ENCODE results near the gene GNMT.

Gene GNMT

DNA sequence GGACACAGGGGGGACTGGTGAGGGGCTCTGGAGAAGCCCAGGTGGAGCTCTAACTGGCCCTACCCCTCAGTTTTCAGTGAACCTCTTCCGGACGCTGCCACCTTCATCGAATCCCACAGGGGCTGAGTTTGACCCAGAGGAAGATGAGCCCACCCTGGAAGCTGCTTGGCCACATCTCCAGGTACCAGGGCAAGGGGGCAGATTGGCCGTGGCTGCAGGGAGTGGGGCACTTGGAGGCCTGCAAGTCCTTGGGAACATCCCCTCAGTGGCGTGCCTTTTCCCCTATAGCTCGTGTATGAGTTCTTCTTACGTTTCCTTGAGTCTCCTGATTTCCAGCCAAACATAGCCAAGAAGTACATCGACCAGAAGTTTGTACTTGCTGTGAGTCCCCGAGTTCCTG lies 46.6 kb downstream of the GNMT start:
- Histone ChIP-seq H3K27me3 (ENCODE audit: insufficient read depth, low read length) (no peaks in the 10 kb centered on the region), H3K79me1 (ENCODE audit: low read length) (no peaks in the 10 kb centered on the region), H3K14ac (ENCODE audit: low read length) (no peak overlapping the region), H3K18ac (ENCODE audit: low read length) (no peak overlapping the region), H3K4ac (ENCODE audit: low read depth, low read length) (no peak overlapping the region), H2BK5ac (ENCODE audit: low read depth, low read length, poor library complexity) (no peak overlapping the region), H2BK12ac (ENCODE audit: low read length) (no peak overlapping the region), H3K23ac (ENCODE audit: low read length) (no peak overlapping the region), H3K9me3 (ENCODE audit: insufficient read depth, low read depth, low read length) (no peaks in the 10 kb centered on the region), H4K8ac (ENCODE audit: low read depth, low read length) (no peak overlapping the region), H3K4me3 (ENCODE audit: low read depth, low read length) (no peak overlapping the region), H2AFZ (ENCODE audit: insufficient read depth, low read length, poor library complexity) (no peak overlapping the region), H4K91ac (ENCODE audit: low read depth, low read length) (no peak overlapping the region), H3K9ac (ENCODE audit: low read length) (no peak overlapping the region), H2AK5ac (ENCODE audit: low read length) (no peak overlapping the region), H3K4me2 (ENCODE audit: low read length) (no peak overlapping the region), H3K4me1 (ENCODE audit: control insufficient read depth in 1 of 2, insufficient read depth in 2 of 2, low read length in 2 of 2) (no peaks in the 10 kb centered on the region), H3K79me2 (ENCODE audit: control insufficient read depth, insufficient read depth, low read length, poor library complexity) (no peaks in the 10 kb centered on the region), H4K12ac (ENCODE audit: low read depth, low read length) (no peak overlapping the region), H3K36me3 (ENCODE audit: control insufficient read depth in 1 of 2, insufficient read depth in 2 of 2, low read length in 2 of 2) (peaks cover 58 to 64% of the 10 kb centered on the region in 2 experiments), H2BK120ac (ENCODE audit: insufficient read depth, low read length, poor library complexity) (no peak overlapping the region), H3K27ac (ENCODE audit: low read depth, low read length) (no peak overlapping the region)
- WGBS (ENCODE audit: extremely low coverage, insufficient coverage, insufficient read length), result no CpG with 5 or more reads among the region's 9 CpGs
- no peak for DNase-seq

DNA sequence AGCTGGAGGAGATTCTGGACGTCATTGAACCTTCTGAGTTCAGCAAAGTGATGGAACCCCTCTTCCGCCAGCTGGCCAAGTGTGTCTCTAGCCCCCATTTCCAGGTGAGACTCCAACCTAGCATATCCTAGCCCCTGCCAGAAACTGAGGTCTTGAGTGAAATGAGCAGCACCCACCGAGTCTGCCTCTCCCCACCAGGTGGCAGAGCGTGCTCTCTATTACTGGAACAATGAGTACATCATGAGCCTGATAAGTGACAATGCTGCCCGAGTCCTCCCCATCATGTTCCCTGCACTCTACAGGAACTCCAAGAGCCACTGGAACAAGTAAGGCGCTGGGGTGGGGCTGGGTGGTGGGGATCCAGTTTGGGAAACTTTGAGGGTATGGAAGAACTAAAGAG lies 48.6 kb downstream of the GNMT start:
- Histone ChIP-seq H3K9me3 (ENCODE audit: insufficient read depth, low read depth, low read length) (no peaks in the 10 kb centered on the region), H3K9ac (ENCODE audit: low read length) (no peak overlapping the region), H3K79me2 (ENCODE audit: control insufficient read depth, insufficient read depth, low read length, poor library complexity) (peaks cover 4% of the 10 kb centered on the region), H3K36me3 (ENCODE audit: control insufficient read depth in 1 of 2, insufficient read depth in 2 of 2, low read length in 2 of 2) (peaks cover 59 to 62% of the 10 kb centered on the region in 2 experiments), H3K23ac (ENCODE audit: low read length) (no peak overlapping the region), H4K12ac (ENCODE audit: low read depth, low read length) (no peak overlapping the region), H3K4me2 (ENCODE audit: low read length) (no peak overlapping the region), H2BK5ac (ENCODE audit: low read depth, low read length, poor library complexity) (no peak overlapping the region), H3K4me1 (ENCODE audit: control insufficient read depth in 1 of 2, insufficient read depth in 2 of 2, low read length in 2 of 2) (peaks cover 6 to 8% of the 10 kb centered on the region in 2 experiments), H3K14ac (ENCODE audit: low read length) (no peak overlapping the region), H2BK12ac (ENCODE audit: low read length) (no peak overlapping the region), H4K91ac (ENCODE audit: low read depth, low read length) (no peak overlapping the region), H3K79me1 (ENCODE audit: low read length) (peaks cover under 1% of the 10 kb centered on the region), H4K8ac (ENCODE audit: low read depth, low read length) (no peak overlapping the region), H2AK5ac (ENCODE audit: low read length) (no peak overlapping the region), H2BK120ac (ENCODE audit: insufficient read depth, low read length, poor library complexity) (no peak overlapping the region), H3K4ac (ENCODE audit: low read depth, low read length) (no peak overlapping the region), H3K4me3 (ENCODE audit: low read depth, low read length) (no peak overlapping the region), H2AFZ (ENCODE audit: insufficient read depth, low read length, poor library complexity) (no peak overlapping the region), H3K27me3 (ENCODE audit: insufficient read depth, low read length) (no peaks in the 10 kb centered on the region), H3K27ac (ENCODE audit: low read depth, low read length) (no peak overlapping the region), H3K18ac (ENCODE audit: low read length) (no peak overlapping the region)
- DNase-seq, result peak; percentile 46 to 53
- no CpG with 5 or more reads among the region's 6 CpGs for WGBS (ENCODE audit: extremely low coverage, insufficient coverage, insufficient read length)

DNA sequence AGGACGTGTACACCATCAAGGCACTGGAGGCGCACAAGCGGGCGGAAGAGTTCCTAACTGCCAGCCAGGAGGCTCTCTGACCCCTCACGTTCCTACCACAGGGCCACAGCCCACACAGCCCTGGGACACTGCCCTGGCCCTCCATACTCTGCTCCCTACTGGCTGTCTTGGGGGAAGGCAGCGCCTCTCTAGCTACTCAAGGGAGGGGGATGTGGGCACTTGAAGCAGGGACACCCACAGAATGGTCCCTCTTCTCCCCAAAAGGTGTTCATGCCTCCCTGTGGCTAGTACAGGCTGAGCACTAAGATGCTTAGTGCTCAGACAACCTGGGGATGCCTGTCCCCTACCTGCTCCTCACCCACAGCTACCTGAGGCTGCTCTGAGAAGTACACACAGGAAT lies 50.7 kb downstream of the GNMT start:
- no peak overlapping the region for H4K8ac ChIP-seq (ENCODE audit: low read depth, low read length)

DNA sequence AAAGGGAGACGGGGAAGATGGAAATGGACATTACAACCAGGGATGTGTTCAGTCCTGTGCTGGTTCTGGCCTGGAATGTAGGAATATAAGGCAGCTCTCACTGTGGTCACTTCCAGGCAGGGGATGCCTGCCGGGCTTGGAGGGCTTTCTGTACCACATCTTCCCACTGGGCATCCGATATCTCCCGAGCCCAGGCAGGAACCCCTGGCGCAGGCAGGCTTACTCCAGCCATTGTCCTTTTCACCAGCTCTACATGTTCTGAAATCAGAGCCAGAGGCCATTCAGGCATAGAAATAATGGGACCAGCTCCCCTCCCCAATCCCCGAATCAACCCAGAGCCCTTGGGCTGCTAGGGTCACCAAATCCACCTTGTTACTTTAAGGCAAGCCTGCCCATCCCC lies 51.8 kb downstream of the GNMT start:
- Histone ChIP-seq H2BK5ac (ENCODE audit: low read depth, low read length, poor library complexity) (no peak overlapping the region), H3K36me3 (ENCODE audit: control insufficient read depth in 1 of 2, insufficient read depth in 2 of 2, low read length in 2 of 2) (peaks cover 53 to 54% of the 10 kb centered on the region in 2 experiments), H3K4me3 (ENCODE audit: low read depth, low read length) (no peak overlapping the region), H4K12ac (ENCODE audit: low read depth, low read length) (no peak overlapping the region), H4K8ac (ENCODE audit: low read depth, low read length) (no peak overlapping the region), H3K18ac (ENCODE audit: low read length) (no peak overlapping the region), H3K79me1 (ENCODE audit: low read length) (peaks cover 5% of the 10 kb centered on the region), H3K4me2 (ENCODE audit: low read length) (no peak overlapping the region), H2AK5ac (ENCODE audit: low read length) (no peak overlapping the region), H3K14ac (ENCODE audit: low read length) (no peak overlapping the region), H3K27me3 (ENCODE audit: insufficient read depth, low read length) (no peaks in the 10 kb centered on the region), H3K4ac (ENCODE audit: low read depth, low read length) (peak overlapping the region; percentile 39), H3K27ac (ENCODE audit: low read depth, low read length) (no peak overlapping the region), H3K4me1 (ENCODE audit: control insufficient read depth in 1 of 2, insufficient read depth in 2 of 2, low read length in 2 of 2) (peaks cover 6 to 11% of the 10 kb centered on the region in 2 experiments), H3K9ac (ENCODE audit: low read length) (no peak overlapping the region), H3K9me3 (ENCODE audit: insufficient read depth, low read depth, low read length) (no peaks in the 10 kb centered on the region), H3K23ac (ENCODE audit: low read length) (no peak overlapping the region), H3K79me2 (ENCODE audit: control insufficient read depth, insufficient read depth, low read length, poor library complexity) (peaks cover 6% of the 10 kb centered on the region), H2BK120ac (ENCODE audit: insufficient read depth, low read length, poor library complexity) (no peak overlapping the region), H2BK12ac (ENCODE audit: low read length) (no peak overlapping the region), H2AFZ (ENCODE audit: insufficient read depth, low read length, poor library complexity) (no peak overlapping the region), H4K91ac (ENCODE audit: low read depth, low read length) (no peak overlapping the region)
- no peak for DNase-seq
- WGBS (ENCODE audit: extremely low coverage, insufficient coverage, insufficient read length), result no CpG with 5 or more reads among the region's 6 CpGs

More for the DNA sequence above, 50.7 kb downstream of the GNMT start:
- H3K18ac ChIP-seq (ENCODE audit: low read length), result no peak overlapping the region
- DNase-seq, result no peak
- no CpG with 5 or more reads among the region's 6 CpGs for WGBS (ENCODE audit: extremely low coverage, insufficient coverage, insufficient read length)
- H3K79me1 ChIP-seq (ENCODE audit: low read length), result peaks cover 5% of the 10 kb centered on the region
- no peak overlapping the region for H2BK12ac ChIP-seq (ENCODE audit: low read length)
- no peak overlapping the region for H4K91ac ChIP-seq (ENCODE audit: low read depth, low read length)
- H3K9me3 ChIP-seq (ENCODE audit: insufficient read depth, low read depth, low read length), result no peaks in the 10 kb centered on the region
- H2AK5ac ChIP-seq (ENCODE audit: low read length), result no peak overlapping the region
- H3K14ac ChIP-seq (ENCODE audit: low read length), result no peak overlapping the region
- H3K4me3 ChIP-seq (ENCODE audit: low read depth, low read length), result no peak overlapping the region
- H3K23ac ChIP-seq (ENCODE audit: low read length), result no peak overlapping the region
- H3K4me2 ChIP-seq (ENCODE audit: low read length), result no peak overlapping the region
- H2AFZ ChIP-seq (ENCODE audit: insufficient read depth, low read length, poor library complexity), result no peak overlapping the region
- H3K4ac ChIP-seq (ENCODE audit: low read depth, low read length), result no peak overlapping the region
- H2BK5ac ChIP-seq (ENCODE audit: low read depth, low read length, poor library complexity), result no peak overlapping the region
- H3K4me1 ChIP-seq (ENCODE audit: control insufficient read depth in 1 of 2, insufficient read depth in 2 of 2, low read length in 2 of 2), result peaks cover 6 to 11% of the 10 kb centered on the region in 2 experiments
- H3K36me3 ChIP-seq (ENCODE audit: control insufficient read depth in 1 of 2, insufficient read depth in 2 of 2, low read length in 2 of 2), result peaks cover 57 to 59% of the 10 kb centered on the region in 2 experiments
- H3K27me3 ChIP-seq (ENCODE audit: insufficient read depth, low read length), result no peaks in the 10 kb centered on the region
- peaks cover 6% of the 10 kb centered on the region for H3K79me2 ChIP-seq (ENCODE audit: control insufficient read depth, insufficient read depth, low read length, poor library complexity)
- H3K27ac ChIP-seq (ENCODE audit: low read depth, low read length), result no peak overlapping the region
- H3K9ac ChIP-seq (ENCODE audit: low read length), result no peak overlapping the region
- no peak overlapping the region for H4K12ac ChIP-seq (ENCODE audit: low read depth, low read length)
- H2BK120ac ChIP-seq (ENCODE audit: insufficient read depth, low read length, poor library complexity), result no peak overlapping the region

Measured in trophoblast cell (in vitro differentiated cells and primary cell).